SK-N-MC (cell line): ENCODE results near the gene ATG9B.

Experiments
- EZH2 ChIP-seq: fragments of 200-600 bp; sonication (generic); IDR thresholded peaks from one replicate; pipeline ENCODE4 v1.6.1; 2017; ENCODE audit warnings: antibody characterized with exemption
- POLR2AphosphoS5 ChIP-seq: IDR thresholded peaks from 2 replicates; pipeline ENCODE4 v1.6.1; 2012; ENCODE audit warnings: mild to moderate bottlenecking, low read depth, low read length, borderline replicate concordance

- TF ChIP-seq EZH2 (no peak), POLR2AphosphoS5 (no peak)
Observed at GRCh38 chr7:151045262-151045661, 21.0 kb upstream of the ATG9B start.
